Activated B cell treated with CpG ODN at 0.5 μM for 24 hours (primary cell): ENCODE results near the gene KIF7. TPM values are rescaled to one million over a fixed set of nuclear protein-coding genes. Genes with fewer than 3 reads are reported as not detected.

Experiments used
- ATAC-seq: fragments of 200-7000 bp; cut with Tn5 transposase; one replicate; pipeline ENCODE4 v1.10.0; 2021; ENCODE audit warnings: low read depth, mild to moderate bottlenecking, moderate library complexity
- CTCF ChIA-PET: fragments of 350-600 bp; sonication (Branson Sonifier 250); formaldehyde crosslinking; loops from one replicate; lab custom pipeline; 2021; ENCODE audit warnings: antibody characterized with exemption; lab: Charles Lee
- POLR2A ChIA-PET: fragments of 350-600 bp; sonication (Branson Sonifier 250); formaldehyde crosslinking; loops from one replicate; lab custom pipeline; 2021; ENCODE audit warnings: antibody characterized with exemption; lab: Charles Lee
- DNase-seq: peaks from one replicate; pipeline ENCODE4 v3.0.0; 2022
- H3K27ac Mint-ChIP-seq: one replicate; pipeline ENCODE4 v1.8.0; 2020; ENCODE audit warnings: mixed read lengths
- H3K27me3 Mint-ChIP-seq: one replicate; pipeline ENCODE4 v1.8.0; 2021; ENCODE audit warnings: mixed read lengths
- H3K36me3 Mint-ChIP-seq: one replicate; pipeline ENCODE4 v1.8.0; 2021; ENCODE audit warnings: low read depth, mixed read lengths
- H3K4me1 Mint-ChIP-seq: one replicate; pipeline ENCODE4 v1.8.0; 2021; ENCODE audit warnings: mixed read lengths
- H3K4me3 Mint-ChIP-seq: one replicate; pipeline ENCODE4 v1.8.0; 2020; ENCODE audit warnings: mild to moderate bottlenecking, mixed read lengths
- H3K9me3 Mint-ChIP-seq: one replicate; pipeline ENCODE4 v1.8.0; 2020; ENCODE audit warnings: mixed read lengths
- intact Hi-C: fragments of 100-400 bp; cut with micrococcal nuclease; formaldehyde crosslinking; loops from one replicate; pipeline ENCODE4 v1.15.1; 2024
- total RNA-seq: library from RNA; stranded (reverse); gene quantifications from 2 replicates; pipeline ENCODE4 v1.2.3, GENCODE V29; 2022
- TF ChIP-seq, protein P1 (sequence below): fragments of 200-600 bp; IDR thresholded peaks from one replicate; pipeline ENCODE4 v1.8.0; 2022; ENCODE audit warnings: antibody characterized with exemption, mild to moderate bottlenecking

KIF7 gene
- total RNA-seq, 1 donor from 2014 or later, result 0.44 TPM

DNA sequence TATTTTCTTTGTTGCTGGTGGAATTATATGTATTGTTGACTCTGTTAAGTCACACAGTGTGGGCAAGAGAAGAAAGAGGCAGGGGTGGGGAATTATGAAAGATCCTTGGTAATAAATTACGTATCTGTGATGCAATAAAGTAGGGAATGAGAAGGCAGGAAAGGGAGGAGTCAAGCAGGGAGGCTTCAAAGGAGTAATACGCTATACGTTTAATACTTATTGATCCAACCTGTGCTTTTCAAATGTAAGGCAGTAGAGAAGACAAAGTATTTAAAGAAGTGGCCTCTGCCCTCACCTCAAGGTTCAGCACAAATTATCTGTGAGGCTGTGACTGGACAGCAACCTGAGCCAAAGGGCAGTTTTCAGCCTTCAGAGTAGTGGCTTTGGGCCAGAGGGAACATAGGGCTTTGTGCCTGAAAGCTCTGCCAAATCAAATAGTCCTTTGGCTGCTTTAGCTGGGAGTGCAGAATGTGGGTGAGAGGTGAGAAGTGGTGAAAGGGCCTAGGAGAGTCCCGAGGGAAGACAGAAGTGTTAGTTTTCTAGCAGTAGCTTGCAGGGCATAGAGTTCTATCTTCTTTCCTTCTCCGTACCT, 25.1 kb upstream of the KIF7 start:
- TF ChIP-seq, protein P1, sequence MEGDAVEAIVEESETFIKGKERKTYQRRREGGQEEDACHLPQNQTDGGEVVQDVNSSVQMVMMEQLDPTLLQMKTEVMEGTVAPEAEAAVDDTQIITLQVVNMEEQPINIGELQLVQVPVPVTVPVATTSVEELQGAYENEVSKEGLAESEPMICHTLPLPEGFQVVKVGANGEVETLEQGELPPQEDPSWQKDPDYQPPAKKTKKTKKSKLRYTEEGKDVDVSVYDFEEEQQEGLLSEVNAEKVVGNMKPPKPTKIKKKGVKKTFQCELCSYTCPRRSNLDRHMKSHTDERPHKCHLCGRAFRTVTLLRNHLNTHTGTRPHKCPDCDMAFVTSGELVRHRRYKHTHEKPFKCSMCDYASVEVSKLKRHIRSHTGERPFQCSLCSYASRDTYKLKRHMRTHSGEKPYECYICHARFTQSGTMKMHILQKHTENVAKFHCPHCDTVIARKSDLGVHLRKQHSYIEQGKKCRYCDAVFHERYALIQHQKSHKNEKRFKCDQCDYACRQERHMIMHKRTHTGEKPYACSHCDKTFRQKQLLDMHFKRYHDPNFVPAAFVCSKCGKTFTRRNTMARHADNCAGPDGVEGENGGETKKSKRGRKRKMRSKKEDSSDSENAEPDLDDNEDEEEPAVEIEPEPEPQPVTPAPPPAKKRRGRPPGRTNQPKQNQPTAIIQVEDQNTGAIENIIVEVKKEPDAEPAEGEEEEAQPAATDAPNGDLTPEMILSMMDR, result no peak
- CTCF ChIA-PET, result no interaction called here
- POLR2A ChIA-PET, result no interaction called here
- Mint-ChIP-seq H3K4me3 (no peak overlapping the region), H3K27me3 (no peaks in the 10 kb centered on the region), H3K36me3 (peaks cover under 1% of the 10 kb centered on the region), H3K27ac (no peak overlapping the region), H3K4me1 (no peaks in the 10 kb centered on the region), H3K9me3 (no peaks in the 10 kb centered on the region)
- DNase-seq (no peak), ATAC-seq (no peak)
- intact Hi-C loops, result no loop called here

DNA sequence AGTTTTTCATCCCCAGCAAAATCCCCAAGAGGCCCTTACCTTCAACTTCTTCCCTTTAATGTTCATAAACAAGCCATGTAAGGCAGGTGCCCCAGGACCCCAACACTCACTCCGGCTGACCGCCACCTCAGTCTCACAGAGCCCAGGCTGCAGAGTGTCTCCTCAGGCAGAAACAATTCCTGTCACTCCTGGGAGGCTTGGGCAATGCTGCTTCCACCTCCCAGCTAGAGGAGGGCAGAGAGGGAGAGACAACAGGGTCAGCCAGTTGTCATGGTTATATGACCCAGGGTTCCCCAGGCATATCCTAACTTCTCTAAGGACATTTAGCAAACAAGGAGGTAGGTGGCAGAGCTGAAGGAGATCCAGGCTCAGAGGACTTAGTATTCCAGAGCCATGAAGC, 23.9 kb upstream of the KIF7 start, which contains the start of gene PLIN1:
TSS of gene PLIN1 (minus strand) at position 156 of the 400 bp plus-strand sequence. CDS start 1,878 bp downstream, outside the sequence.
- Mint-ChIP-seq H3K27ac (no peak within 1 kb of the TSS), H3K4me1 (no peaks in the 10 kb centered on the region), H3K9me3 (no peaks in the 10 kb centered on the region), H3K27me3 (no peaks in the 10 kb centered on the region), H3K4me3 (no peak within 1 kb of the TSS), H3K36me3 (no peaks in the 10 kb centered on the region)
- ATAC-seq (no peak), DNase-seq (no peak)
- TF ChIP-seq, protein P1, result no peak
- ChIA-PET POLR2A (no interaction called here), CTCF (no interaction called here)
- intact Hi-C loops, result no loop called here

DNA sequence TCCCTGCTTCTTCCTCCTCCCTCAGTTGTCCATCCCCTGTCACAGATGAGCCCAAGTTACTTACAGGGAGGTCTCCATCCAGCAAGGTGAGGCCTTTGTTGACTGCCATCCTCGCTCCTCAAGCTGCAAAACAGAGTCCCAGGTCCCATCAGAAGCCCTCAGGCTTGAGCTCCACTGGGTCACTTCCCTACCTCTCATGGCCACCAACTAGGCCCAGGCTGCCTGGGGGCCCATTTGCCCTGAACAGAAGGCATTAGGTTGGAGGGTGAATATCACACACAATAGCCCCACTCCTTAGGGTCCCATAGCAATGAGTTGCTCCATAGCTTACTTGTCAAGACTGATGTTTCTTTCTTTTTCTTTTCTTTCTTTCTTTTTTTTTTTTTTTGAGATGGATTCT, 22.1 kb upstream of the KIF7 start:
- Mint-ChIP-seq H3K36me3 (no peaks in the 10 kb centered on the region), H3K9me3 (no peaks in the 10 kb centered on the region), H3K27ac (no peak overlapping the region), H3K4me1 (no peaks in the 10 kb centered on the region), H3K27me3 (no peaks in the 10 kb centered on the region), H3K4me3 (no peak overlapping the region)
- intact Hi-C loops, result no loop called here
- TF ChIP-seq, protein P1, result no peak
- ChIA-PET POLR2A (no interaction called here), CTCF (no interaction called here)
- ATAC-seq (no peak), DNase-seq (no peak)

DNA sequence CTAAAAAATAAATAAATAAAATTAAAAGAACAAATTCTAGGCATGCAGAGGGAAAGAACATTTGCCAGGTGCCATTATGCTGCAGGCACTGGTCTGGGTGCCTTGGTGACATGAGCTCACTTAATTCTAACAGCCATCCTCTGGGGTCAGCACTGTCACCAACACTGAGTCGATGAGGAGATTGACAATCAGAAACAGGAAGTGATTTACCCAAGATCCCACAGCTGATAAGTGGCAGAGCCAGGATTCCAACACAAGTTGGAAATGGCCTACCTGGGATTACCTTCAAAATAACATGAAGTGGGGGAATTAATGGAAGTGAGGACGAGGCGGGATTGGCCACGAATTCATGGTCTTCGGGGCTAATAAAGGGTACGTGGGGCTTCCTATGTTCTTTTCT, 20.3 kb upstream of the KIF7 start:
- Mint-ChIP-seq H3K27ac (no peak overlapping the region), H3K27me3 (no peaks in the 10 kb centered on the region), H3K4me3 (no peak overlapping the region), H3K4me1 (no peaks in the 10 kb centered on the region), H3K9me3 (no peaks in the 10 kb centered on the region), H3K36me3 (no peaks in the 10 kb centered on the region)
- ChIA-PET POLR2A (interaction anchor here (0.7 kb wide), 1 partner anchor 190 kb away, joined by 15 read pairs; no protein-coding TSS in a partner anchor), CTCF (no interaction called here)
- TF ChIP-seq, protein P1, result no peak
- intact Hi-C loops, result no loop called here
- no peak for ATAC-seq
- no peak for DNase-seq

DNA sequence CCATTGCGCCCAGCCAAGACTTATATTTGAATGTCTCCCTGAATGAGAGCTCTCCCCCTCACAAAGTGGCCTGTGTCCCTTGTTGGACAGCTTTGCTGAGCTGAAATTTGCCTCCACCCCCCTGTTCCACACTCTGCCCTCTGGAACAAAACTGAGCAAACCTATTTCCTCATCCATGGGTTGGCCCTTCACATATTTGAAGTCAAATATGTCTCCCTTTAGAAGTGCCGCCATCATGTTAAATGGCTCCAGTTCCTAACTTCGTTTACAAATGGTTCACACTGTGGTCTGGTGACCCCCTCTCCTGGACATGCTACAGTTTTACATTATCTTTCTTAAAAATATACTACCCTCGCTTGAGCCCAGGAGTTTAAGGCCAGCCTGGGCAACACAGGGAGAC, 19.3 kb upstream of the KIF7 start:
- Mint-ChIP-seq H3K4me1 (no peaks in the 10 kb centered on the region), H3K27ac (no peak overlapping the region), H3K4me3 (no peak overlapping the region), H3K27me3 (no peaks in the 10 kb centered on the region), H3K9me3 (no peaks in the 10 kb centered on the region), H3K36me3 (no peaks in the 10 kb centered on the region)
- TF ChIP-seq, protein P1, result no peak
- POLR2A ChIA-PET, result no interaction called here
- ATAC-seq, result no peak
- no peak for DNase-seq
- intact Hi-C loops, result no loop called here
- CTCF ChIA-PET, result no interaction called here
